Naive thymus-derived CD4-positive, alpha-beta T cell (primary cell): ENCODE results near the gene HMGCLL1. TPM values are rescaled to one million over a fixed set of nuclear protein-coding genes. Genes with fewer than 3 reads are reported as not detected.

Experiments
- ATAC-seq: fragments of 150-1000 bp; cut with Tn5 transposase; 2 replicates; pipeline ENCODE4 v1.10.0; 2021; ENCODE audit warnings: mild to moderate bottlenecking, moderate library complexity
- CTCF ChIA-PET: fragments of 350-600 bp; sonication (Branson Sonifier 250); formaldehyde crosslinking; loops from one replicate; lab custom pipeline; 2021; ENCODE audit warnings: antibody characterized with exemption; lab: Charles Lee
- POLR2A ChIA-PET: fragments of 350-600 bp; sonication (Branson Sonifier 250); formaldehyde crosslinking; loops from one replicate; lab custom pipeline; 2021; ENCODE audit warnings: antibody characterized with exemption, inconsistent platforms; lab: Charles Lee
- DNase-seq, 9 donors: peaks; one replicate each; pipeline versions ENCODE4 v3.0.0 to v3.0.0-alpha.2; 2020 to 2022; ENCODE audit warnings: mixed read lengths in 1 of 9
- H3K27ac ChIP-seq: one replicate; pipeline ENCODE4 v1.7.0; 2013; ENCODE audit warnings: mild to moderate bottlenecking, low read depth, low read length, moderate library complexity
- H3K27me3 ChIP-seq, 2 donors: one replicate each; pipeline ENCODE4 v1.7.0; 2013; ENCODE audit warnings: low read length in 2 of 2, mild to moderate bottlenecking in 2 of 2, moderate library complexity in 2 of 2; ENCODE audit not compliant: control insufficient read depth in 2 of 2, insufficient read depth in 2 of 2
- H3K36me3 ChIP-seq, 3 experiments: 1 replicate in 2 of 3; 2 replicates in 1 of 3; pipeline ENCODE4 v1.7.0; 2013; ENCODE audit warnings: low read length in 3 of 3, mild to moderate bottlenecking in 3 of 3, moderate library complexity in 1 of 3; ENCODE audit not compliant: insufficient read depth in 3 of 3, control insufficient read depth in 2 of 3
- H3K4me1 ChIP-seq, 2 donors: one replicate each; pipeline ENCODE4 v1.7.0; 2013; ENCODE audit warnings: low read length in 2 of 2, mild to moderate bottlenecking in 2 of 2, moderate library complexity in 1 of 2; ENCODE audit not compliant: control insufficient read depth in 2 of 2, insufficient read depth in 2 of 2
- H3K4me3 ChIP-seq: 2 replicates; pipeline ENCODE4 v1.7.0; 2013; ENCODE audit warnings: mild to moderate bottlenecking, low read length
- H3K9me3 ChIP-seq, 3 experiments: 1 replicate in 2 of 3; 2 replicates in 1 of 3; pipeline ENCODE4 v1.7.0; 2013; ENCODE audit warnings: low read length in 3 of 3; ENCODE audit not compliant: control insufficient read depth in 2 of 3
- H3K27ac Mint-ChIP-seq, 9 donors: one replicate each; pipeline ENCODE4 v1.8.0; 2020 to 2022; ENCODE audit warnings: mixed read lengths in 9 of 9, mild to moderate bottlenecking in 8 of 9, moderate library complexity in 5 of 9, inconsistent platforms in 2 of 9
- H3K27me3 Mint-ChIP-seq, 5 donors: one replicate each; pipeline ENCODE4 v1.8.0; 2021 to 2022; ENCODE audit warnings: mixed read lengths in 5 of 5, mild to moderate bottlenecking in 1 of 5
- H3K36me3 Mint-ChIP-seq, 5 donors: one replicate each; pipeline ENCODE4 v1.8.0; 2020 to 2022; ENCODE audit warnings: mixed read lengths in 5 of 5, mild to moderate bottlenecking in 3 of 5, inconsistent platforms in 1 of 5
- H3K4me1 Mint-ChIP-seq, 7 donors: one replicate each; pipeline ENCODE4 v1.8.0; 2020 to 2022; ENCODE audit warnings: mixed read lengths in 7 of 7, mild to moderate bottlenecking in 3 of 7, inconsistent platforms in 1 of 7
- H3K4me3 Mint-ChIP-seq, 10 donors: one replicate each; pipeline ENCODE4 v1.8.0; 2020 to 2022; ENCODE audit warnings: mild to moderate bottlenecking in 10 of 10, mixed read lengths in 10 of 10, moderate library complexity in 6 of 10, inconsistent platforms in 2 of 10
- H3K9me3 Mint-ChIP-seq, 11 donors: one replicate each; pipeline ENCODE4 v1.8.0; 2020 to 2022; ENCODE audit warnings: mixed read lengths in 11 of 11, mild to moderate bottlenecking in 4 of 11, inconsistent platforms in 1 of 11, moderate library complexity in 1 of 11
- intact Hi-C, 2 donors: fragments of 100-400 bp; cut with micrococcal nuclease; formaldehyde crosslinking; loops; one replicate each; pipeline ENCODE4 v1.15.1; 2023
- polyA plus RNA-seq, 2 donors: library from polyadenylated mRNA; unstranded; fragments of 300-500 nt; fragmentation: Illumina TruSeq; gene quantifications; one replicate each; pipeline ENCODE4 v1.2.3, GENCODE V29; 2021
- total RNA-seq, 6 experiments: library from RNA in 5 of 6; stranded (reverse) in 5 of 6; gene quantifications; 1 replicate in 5 of 6; 2 replicates in 1 of 6; pipeline ENCODE4 v1.2.3 and lab custom pipeline; 2021 to 2026

HMGCLL1 gene
- total and polyA plus RNA-seq, 7 experiments from 2014 or later: not detected

DNA sequence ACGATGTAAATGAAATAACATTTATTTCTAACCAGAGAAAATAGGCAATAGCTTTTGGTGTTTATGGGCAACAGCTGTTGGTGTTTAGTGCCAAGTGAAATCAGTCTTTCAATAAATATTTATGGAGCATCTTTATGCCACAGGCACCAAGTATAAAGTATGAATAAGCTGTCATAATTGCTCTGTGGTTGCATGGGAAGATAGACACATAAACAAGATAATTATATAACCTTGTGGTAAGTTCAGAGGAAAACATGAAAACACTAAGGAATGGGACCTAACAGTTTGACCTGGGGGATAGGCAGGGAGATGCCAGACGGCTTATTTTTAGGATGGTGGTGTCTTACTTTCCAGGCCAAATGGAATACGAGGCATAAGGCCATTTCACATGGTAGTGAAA, 140.8 kb downstream of the HMGCLL1 start:
- H3K27me3 Mint-ChIP-seq: no peaks in the 10 kb centered on the region
- Histone ChIP-seq H3K4me1 (no peaks in the 10 kb centered on the region), H3K27me3 (no peaks in the 10 kb centered on the region), H3K4me3 (no peak overlapping the region), H3K9me3 (no peaks in the 10 kb centered on the region), H3K36me3 (no peaks in the 10 kb centered on the region), H3K27ac (no peak overlapping the region)
- ATAC-seq (no peak), DNase-seq (no peak)
- CTCF ChIA-PET: no interaction called here
- H3K36me3 Mint-ChIP-seq: no peaks in the 10 kb centered on the region
- H3K9me3 Mint-ChIP-seq: peaks cover 0 to 11% (median 0%) of the 10 kb centered on the region in 11 donors
- intact Hi-C loops: no loop called here
- H3K4me3 Mint-ChIP-seq: no peak overlapping the region
- POLR2A ChIA-PET: no interaction called here
- no peaks in the 10 kb centered on the region for H3K4me1 Mint-ChIP-seq
- H3K27ac Mint-ChIP-seq: no peak overlapping the region

DNA sequence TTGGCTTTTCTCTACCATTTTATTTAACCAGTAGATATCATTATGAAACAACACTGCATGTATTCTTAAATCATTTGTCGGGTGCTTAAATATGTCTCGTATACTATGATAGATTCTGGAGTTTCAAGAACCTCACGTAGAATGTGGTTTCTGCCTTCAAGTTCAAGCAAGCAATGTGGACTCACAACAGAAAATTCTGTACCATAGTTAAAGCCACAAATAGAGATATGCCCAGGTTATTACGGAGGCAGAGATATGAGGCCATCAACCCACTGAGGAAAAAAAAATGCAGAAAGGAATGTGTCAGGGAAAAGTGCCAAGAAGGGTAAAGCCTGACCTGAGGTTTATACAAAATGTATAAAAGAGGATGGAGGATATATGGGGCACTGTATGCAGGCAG, 141.9 kb downstream of the HMGCLL1 start:
- Mint-ChIP-seq H3K36me3 (no peaks in the 10 kb centered on the region), H3K4me3 (no peak overlapping the region), H3K9me3 (peaks cover 0 to 12% (median 0%) of the 10 kb centered on the region in 11 donors), H3K27me3 (no peaks in the 10 kb centered on the region), H3K27ac (no peak overlapping the region), H3K4me1 (no peaks in the 10 kb centered on the region)
- no peaks in the 10 kb centered on the region for H3K9me3 ChIP-seq
- no peak overlapping the region for H3K27ac ChIP-seq
- ATAC-seq (no peak), DNase-seq (no peak)
- intact Hi-C loops: no loop called here
- no peak overlapping the region for H3K4me3 ChIP-seq
- CTCF ChIA-PET: no interaction called here
- POLR2A ChIA-PET: no interaction called here
- no peaks in the 10 kb centered on the region for H3K27me3 ChIP-seq
- H3K36me3 ChIP-seq: no peaks in the 10 kb centered on the region
- no peaks in the 10 kb centered on the region for H3K4me1 ChIP-seq

DNA sequence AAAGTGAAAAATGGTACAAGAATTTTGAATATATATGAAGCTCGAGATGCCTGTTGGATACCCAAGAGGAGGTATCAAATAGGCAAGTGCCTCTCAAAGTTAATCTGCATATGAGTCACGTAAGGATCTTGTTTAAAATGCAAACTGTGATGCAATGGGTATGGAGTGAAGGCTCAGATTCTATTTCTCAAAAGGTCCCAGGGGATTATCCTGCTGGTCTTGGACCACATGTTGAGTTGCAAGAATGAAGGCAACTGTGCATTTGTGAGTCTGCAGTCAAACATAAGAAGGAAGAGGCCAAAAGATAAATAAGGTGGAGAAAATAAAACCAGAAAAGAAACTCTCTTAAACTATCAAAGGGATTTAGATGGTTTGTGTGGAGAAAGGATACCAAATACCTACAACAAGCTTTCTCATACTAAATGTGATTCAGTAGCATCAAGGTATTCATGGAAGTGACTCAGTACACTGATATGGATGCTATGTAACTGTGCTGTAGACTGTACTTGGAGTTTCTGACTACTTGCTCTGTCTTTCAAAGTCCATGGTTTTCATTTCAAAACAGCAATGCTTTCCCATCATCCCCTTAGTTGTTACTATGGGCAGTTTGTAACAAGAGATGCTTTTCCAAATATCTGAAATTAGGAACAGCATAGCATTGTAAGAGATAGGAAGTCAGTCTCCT, 145.4 kb downstream of the HMGCLL1 start:
- Mint-ChIP-seq H3K9me3 (peaks cover 0 to 17% (median 0%) of the 10 kb centered on the region in 11 donors), H3K4me3 (no peak overlapping the region), H3K27me3 (no peaks in the 10 kb centered on the region), H3K36me3 (no peaks in the 10 kb centered on the region), H3K4me1 (no peaks in the 10 kb centered on the region), H3K27ac (no peak overlapping the region)
- CTCF ChIA-PET: no interaction called here
- H3K9me3 ChIP-seq: no peaks in the 10 kb centered on the region
- POLR2A ChIA-PET: no interaction called here
- no peaks in the 10 kb centered on the region for H3K36me3 ChIP-seq
- intact Hi-C loops: no loop called here
- H3K4me1 ChIP-seq: no peaks in the 10 kb centered on the region
- no peaks in the 10 kb centered on the region for H3K27me3 ChIP-seq
- H3K27ac ChIP-seq: no peak overlapping the region
- no peak overlapping the region for H3K4me3 ChIP-seq
- DNase-seq (no peak), ATAC-seq (no peak)

DNA sequence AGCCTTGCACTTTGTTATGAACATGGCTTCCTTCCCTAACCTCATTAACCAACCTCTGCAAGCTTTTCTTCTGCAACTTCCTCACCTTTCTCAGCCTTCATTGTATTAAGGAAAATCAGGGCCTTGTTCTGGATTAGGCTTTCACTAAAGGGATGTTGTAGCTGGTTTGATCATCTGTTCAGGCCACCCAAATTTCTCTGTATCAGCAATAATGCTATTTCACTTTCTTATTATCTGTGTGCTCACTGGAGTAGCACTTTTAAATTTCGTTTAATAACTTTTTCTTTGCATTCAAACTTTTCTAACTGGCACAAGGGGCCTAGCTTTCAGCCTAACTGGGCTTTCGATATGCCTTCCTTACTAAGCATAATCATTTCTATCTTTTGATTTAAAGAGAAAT, 155.1 kb downstream of the HMGCLL1 start:
- POLR2A ChIA-PET: no interaction called here
- H3K36me3 Mint-ChIP-seq: no peaks in the 10 kb centered on the region
- Histone ChIP-seq H3K9me3 (no peaks in the 10 kb centered on the region), H3K27ac (no peak overlapping the region), H3K36me3 (no peaks in the 10 kb centered on the region), H3K4me3 (no peak overlapping the region), H3K27me3 (no peaks in the 10 kb centered on the region), H3K4me1 (no peaks in the 10 kb centered on the region)
- H3K4me1 Mint-ChIP-seq: no peaks in the 10 kb centered on the region
- intact Hi-C loops: no loop called here
- ATAC-seq (no peak), DNase-seq (no peak)
- H3K27ac Mint-ChIP-seq: no peak overlapping the region
- no peak overlapping the region for H3K4me3 Mint-ChIP-seq
- CTCF ChIA-PET: no interaction called here
- no peaks in the 10 kb centered on the region for H3K27me3 Mint-ChIP-seq
- H3K9me3 Mint-ChIP-seq: peaks cover 0 to 19% (median 4%) of the 10 kb centered on the region in 11 donors

DNA sequence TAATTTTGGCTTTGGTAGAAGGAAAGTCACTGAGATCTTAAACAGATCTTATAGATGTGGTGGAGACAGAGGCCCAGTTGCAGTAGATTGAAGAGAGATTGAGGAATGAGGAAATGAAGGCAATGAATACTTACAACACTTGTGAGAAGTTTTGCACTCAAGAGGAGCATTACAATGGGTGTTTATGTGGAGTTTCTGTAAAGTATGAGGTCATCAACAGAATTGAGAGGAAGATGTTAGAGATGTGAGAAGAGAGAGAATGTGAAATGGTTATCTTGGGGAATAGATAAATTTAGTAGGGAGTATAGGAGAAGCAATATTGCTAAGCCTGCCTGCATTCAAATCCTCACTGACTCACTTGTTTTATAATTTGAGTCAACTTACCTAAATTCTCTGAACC, 168.3 kb downstream of the HMGCLL1 start:
- CTCF ChIA-PET: no interaction called here
- no peak for ATAC-seq
- H3K9me3 ChIP-seq: no peaks in the 10 kb centered on the region

DNA sequence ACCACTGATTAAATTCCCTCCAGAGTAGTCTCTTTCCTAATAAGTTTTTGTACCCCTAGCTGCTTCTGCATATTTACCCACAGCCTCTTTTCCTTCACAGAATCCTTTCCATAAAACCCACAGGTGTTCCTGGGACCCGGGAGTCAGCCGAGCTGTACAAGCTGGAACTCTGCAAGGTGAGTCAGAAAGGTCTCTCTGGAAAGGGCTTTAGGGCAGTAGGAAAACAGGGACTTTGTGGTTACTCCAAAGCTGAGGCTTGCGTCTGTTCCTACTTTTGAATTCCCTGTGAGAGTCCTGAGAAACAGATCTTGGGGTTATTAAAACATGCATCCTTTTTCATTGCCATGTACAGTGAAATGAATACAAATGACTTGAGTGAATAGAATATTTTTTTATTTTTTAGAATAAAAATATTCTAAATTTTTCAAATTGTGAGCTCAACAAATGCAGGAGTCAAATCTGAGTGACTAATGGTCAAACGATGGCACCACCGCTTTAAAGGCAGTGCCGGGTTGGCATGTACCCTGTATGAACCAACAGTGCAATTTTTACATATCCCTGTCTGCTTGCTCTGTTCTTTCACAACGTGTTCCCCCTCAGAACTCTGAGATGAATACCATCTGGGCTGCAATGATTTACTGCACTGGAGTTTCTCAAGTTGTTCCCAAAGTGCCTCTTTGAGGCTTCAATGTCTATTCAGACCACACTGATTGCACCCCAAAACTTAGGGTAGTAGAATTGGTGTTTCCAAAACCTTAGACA, 173.3 kb downstream of the HMGCLL1 start:
- Histone ChIP-seq H3K4me1 (no peaks in the 10 kb centered on the region), H3K36me3 (no peaks in the 10 kb centered on the region), H3K27ac (no peak overlapping the region), H3K9me3 (no peaks in the 10 kb centered on the region), H3K4me3 (no peak overlapping the region), H3K27me3 (no peaks in the 10 kb centered on the region)
- DNase-seq (no peak), ATAC-seq (no peak)
- no peaks in the 10 kb centered on the region for H3K4me1 Mint-ChIP-seq
- intact Hi-C loops: no loop called here
- H3K36me3 Mint-ChIP-seq: no peaks in the 10 kb centered on the region
- H3K9me3 Mint-ChIP-seq: peaks cover 0 to 7% (median 4%) of the 10 kb centered on the region in 11 donors
- no peaks in the 10 kb centered on the region for H3K27me3 Mint-ChIP-seq
- no peak overlapping the region for H3K4me3 Mint-ChIP-seq
- H3K27ac Mint-ChIP-seq: no peak overlapping the region
- ChIA-PET POLR2A (no interaction called here), CTCF (no interaction called here)

More for the DNA sequence above, 168.3 kb downstream of the HMGCLL1 start:
- DNase-seq: no peak
- Histone ChIP-seq H3K27me3 (no peaks in the 10 kb centered on the region), H3K4me1 (no peaks in the 10 kb centered on the region), H3K36me3 (no peaks in the 10 kb centered on the region), H3K4me3 (no peak overlapping the region), H3K27ac (no peak overlapping the region)
- Mint-ChIP-seq H3K27ac (no peak overlapping the region), H3K36me3 (no peaks in the 10 kb centered on the region), H3K9me3 (peaks cover 0 to 26% (median 6%) of the 10 kb centered on the region in 11 donors), H3K27me3 (no peaks in the 10 kb centered on the region), H3K4me1 (no peaks in the 10 kb centered on the region), H3K4me3 (no peak overlapping the region)
- intact Hi-C loops: no loop called here
- POLR2A ChIA-PET: no interaction called here

DNA sequence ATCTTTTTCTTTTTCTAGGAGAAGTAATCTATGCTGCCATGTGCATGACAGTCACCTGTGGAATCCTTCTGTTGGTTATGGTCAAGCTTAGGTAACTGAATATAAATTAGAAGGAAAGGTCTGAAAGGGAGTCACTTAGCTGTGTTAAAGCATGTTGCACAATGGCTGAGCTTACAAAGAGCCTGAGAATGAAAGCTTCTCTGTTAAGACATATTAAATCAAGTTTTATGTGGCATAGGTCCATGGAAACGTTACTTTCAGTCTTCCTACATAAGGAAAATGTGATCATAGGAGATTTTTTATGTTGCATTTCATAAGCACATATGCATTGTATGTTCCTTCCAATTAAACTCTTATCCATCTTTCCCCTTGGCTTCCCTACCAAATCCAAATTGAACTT, 179.6 kb downstream of the HMGCLL1 start:
- Mint-ChIP-seq H3K27me3 (no peaks in the 10 kb centered on the region), H3K9me3 (peaks cover 0 to 8% (median under 1%) of the 10 kb centered on the region in 11 donors), H3K4me1 (no peaks in the 10 kb centered on the region), H3K27ac (no peak overlapping the region), H3K36me3 (no peaks in the 10 kb centered on the region), H3K4me3 (no peak overlapping the region)
- H3K27me3 ChIP-seq: no peaks in the 10 kb centered on the region
- ATAC-seq (no peak), DNase-seq (no peak)
- H3K4me3 ChIP-seq: no peak overlapping the region
- H3K4me1 ChIP-seq: no peaks in the 10 kb centered on the region
- intact Hi-C loops: no loop called here
- no peaks in the 10 kb centered on the region for H3K36me3 ChIP-seq
- no peak overlapping the region for H3K27ac ChIP-seq
- CTCF ChIA-PET: no interaction called here
- POLR2A ChIA-PET: no interaction called here
- H3K9me3 ChIP-seq: no peaks in the 10 kb centered on the region
